Measurements from ENCODE around the gene SCAMP5. TPM values are rescaled to one million over a fixed set of nuclear protein-coding genes. Genes with fewer than 3 reads are reported as not detected.

SCAMP5 gene
- total RNA-seq, 1 experiment from 2014 or later, result 6.2 TPM

DNA sequence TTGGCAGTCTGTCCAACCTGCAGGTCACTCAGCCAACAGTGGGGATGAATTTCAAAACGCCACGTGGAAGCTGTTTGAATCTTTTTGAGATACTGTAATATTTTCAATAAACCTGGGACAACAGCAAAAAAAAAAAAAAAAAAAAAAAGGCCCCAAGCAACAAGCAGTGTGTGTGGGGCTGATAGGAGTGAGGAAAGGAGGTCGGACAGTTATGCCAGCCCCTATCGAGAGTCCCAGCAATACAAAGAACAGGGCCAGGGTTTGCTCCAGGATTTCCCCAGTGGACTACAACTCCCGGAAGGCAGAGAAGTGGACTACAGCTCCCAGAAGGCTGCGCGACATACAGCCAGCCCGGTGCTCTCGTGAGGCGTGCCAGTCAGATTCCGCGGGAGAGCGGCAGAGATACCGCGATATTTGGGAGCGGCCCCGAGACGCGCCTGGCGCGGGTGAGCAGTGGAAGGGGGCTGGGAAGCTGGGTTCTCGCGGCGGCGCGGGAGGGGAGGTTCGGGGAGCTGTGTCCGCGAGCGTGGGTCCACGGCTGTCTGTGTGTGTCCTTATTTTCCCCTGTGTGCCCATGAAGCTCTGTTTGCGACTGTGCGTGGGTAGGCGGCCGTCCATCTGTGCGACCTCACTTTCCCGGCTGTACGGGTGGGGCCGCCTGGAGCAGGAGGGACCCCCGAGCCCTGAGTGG is 28.0 kb downstream of the SCAMP5 start, which contains the start of gene PPCDC:
TSS of gene PPCDC (plus strand) at position 410 of the 691 bp plus-strand sequence. CDS start 4,729 bp downstream, outside the sequence.
- TF ChIP-seq, protein P1, sequence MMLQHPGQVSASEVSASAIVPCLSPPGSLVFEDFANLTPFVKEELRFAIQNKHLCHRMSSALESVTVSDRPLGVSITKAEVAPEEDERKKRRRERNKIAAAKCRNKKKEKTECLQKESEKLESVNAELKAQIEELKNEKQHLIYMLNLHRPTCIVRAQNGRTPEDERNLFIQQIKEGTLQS (IDR thresholded peaks at IDR 0.05), result no peak
- TF ChIP-seq ZNF274 (IDR thresholded peaks at IDR 0.05; ENCODE audit: low read depth, low read length), result no peak
- peak; percentile 28; the same call in 1 of the 2 replicates for TF ChIP-seq ZFX (IDR thresholded peaks at IDR 0.05)
- TF ChIP-seq RAD21 (IDR thresholded peaks at IDR 0.05; ENCODE audit: low read depth), result no peak
- TF ChIP-seq YY1 (IDR thresholded peaks at IDR 0.05; ENCODE audit: extremely low read depth, insufficient replicate concordance, low read depth, low read length), result peak; percentile 62
- no peak for TF ChIP-seq EZH2 (IDR thresholded peaks at IDR 0.05)
- peak; percentile 98 for TF ChIP-seq POLR2AphosphoS5 (IDR thresholded peaks at IDR 0.05; ENCODE audit: low read depth, low read length)
- TF ChIP-seq, protein P2, sequence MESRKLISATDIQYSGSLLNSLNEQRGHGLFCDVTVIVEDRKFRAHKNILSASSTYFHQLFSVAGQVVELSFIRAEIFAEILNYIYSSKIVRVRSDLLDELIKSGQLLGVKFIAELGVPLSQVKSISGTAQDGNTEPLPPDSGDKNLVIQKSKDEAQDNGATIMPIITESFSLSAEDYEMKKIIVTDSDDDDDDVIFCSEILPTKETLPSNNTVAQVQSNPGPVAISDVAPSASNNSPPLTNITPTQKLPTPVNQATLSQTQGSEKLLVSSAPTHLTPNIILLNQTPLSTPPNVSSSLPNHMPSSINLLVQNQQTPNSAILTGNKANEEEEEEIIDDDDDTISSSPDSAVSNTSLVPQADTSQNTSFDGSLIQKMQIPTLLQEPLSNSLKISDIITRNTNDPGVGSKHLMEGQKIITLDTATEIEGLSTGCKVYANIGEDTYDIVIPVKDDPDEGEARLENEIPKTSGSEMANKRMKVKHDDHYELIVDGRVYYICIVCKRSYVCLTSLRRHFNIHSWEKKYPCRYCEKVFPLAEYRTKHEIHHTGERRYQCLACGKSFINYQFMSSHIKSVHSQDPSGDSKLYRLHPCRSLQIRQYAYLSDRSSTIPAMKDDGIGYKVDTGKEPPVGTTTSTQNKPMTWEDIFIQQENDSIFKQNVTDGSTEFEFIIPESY (IDR thresholded peaks at IDR 0.05; ENCODE audit: extremely low read depth, insufficient replicate concordance, low read length), result peak; percentile 100
- TF ChIP-seq, protein P3, sequence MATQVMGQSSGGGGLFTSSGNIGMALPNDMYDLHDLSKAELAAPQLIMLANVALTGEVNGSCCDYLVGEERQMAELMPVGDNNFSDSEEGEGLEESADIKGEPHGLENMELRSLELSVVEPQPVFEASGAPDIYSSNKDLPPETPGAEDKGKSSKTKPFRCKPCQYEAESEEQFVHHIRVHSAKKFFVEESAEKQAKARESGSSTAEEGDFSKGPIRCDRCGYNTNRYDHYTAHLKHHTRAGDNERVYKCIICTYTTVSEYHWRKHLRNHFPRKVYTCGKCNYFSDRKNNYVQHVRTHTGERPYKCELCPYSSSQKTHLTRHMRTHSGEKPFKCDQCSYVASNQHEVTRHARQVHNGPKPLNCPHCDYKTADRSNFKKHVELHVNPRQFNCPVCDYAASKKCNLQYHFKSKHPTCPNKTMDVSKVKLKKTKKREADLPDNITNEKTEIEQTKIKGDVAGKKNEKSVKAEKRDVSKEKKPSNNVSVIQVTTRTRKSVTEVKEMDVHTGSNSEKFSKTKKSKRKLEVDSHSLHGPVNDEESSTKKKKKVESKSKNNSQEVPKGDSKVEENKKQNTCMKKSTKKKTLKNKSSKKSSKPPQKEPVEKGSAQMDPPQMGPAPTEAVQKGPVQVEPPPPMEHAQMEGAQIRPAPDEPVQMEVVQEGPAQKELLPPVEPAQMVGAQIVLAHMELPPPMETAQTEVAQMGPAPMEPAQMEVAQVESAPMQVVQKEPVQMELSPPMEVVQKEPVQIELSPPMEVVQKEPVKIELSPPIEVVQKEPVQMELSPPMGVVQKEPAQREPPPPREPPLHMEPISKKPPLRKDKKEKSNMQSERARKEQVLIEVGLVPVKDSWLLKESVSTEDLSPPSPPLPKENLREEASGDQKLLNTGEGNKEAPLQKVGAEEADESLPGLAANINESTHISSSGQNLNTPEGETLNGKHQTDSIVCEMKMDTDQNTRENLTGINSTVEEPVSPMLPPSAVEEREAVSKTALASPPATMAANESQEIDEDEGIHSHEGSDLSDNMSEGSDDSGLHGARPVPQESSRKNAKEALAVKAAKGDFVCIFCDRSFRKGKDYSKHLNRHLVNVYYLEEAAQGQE (IDR thresholded peaks at IDR 0.05; ENCODE audit: low read depth), result no peak
- no peak for TF ChIP-seq TCF7L2 (IDR thresholded peaks at IDR 0.05; ENCODE audit: borderline replicate concordance, extremely low read depth, insufficient read depth, insufficient read length)
- TF ChIP-seq SIN3A (IDR thresholded peaks at IDR 0.05; ENCODE audit: low read depth), result peak; percentile 92
- no peak for TF ChIP-seq SRF (IDR thresholded peaks at IDR 0.05; ENCODE audit: low read depth)
- TF ChIP-seq, protein P4, sequence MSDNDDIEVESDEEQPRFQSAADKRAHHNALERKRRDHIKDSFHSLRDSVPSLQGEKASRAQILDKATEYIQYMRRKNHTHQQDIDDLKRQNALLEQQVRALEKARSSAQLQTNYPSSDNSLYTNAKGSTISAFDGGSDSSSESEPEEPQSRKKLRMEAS (IDR thresholded peaks at IDR 0.05), result peak; percentile 81
- TF ChIP-seq CBX3 (IDR thresholded peaks at IDR 0.05; ENCODE audit: low read depth), result no peak; the same call in 1 of the 2 replicates
- peak; percentile 67 for TF ChIP-seq SP1 (IDR thresholded peaks at IDR 0.05; ENCODE audit: low read depth)
- no peak for TF ChIP-seq EGR1 (IDR thresholded peaks at IDR 0.05; ENCODE audit: low read depth)
- no peak; the same call in 1 of the 2 replicates for TF ChIP-seq ELF1 (IDR thresholded peaks at IDR 0.05; ENCODE audit: borderline replicate concordance, low read depth)
- TF ChIP-seq FOSL1 (IDR thresholded peaks at IDR 0.05; ENCODE audit: low read depth), result no peak
- peak; percentile 93 for TF ChIP-seq POLR2A (IDR thresholded peaks at IDR 0.05; ENCODE audit: borderline replicate concordance, extremely low read depth, insufficient read depth, insufficient read length)
- Histone ChIP-seq H3K4me2 (ENCODE audit: low read length) (peak within 1 kb of the TSS; percentile 90), H4K20me1 (ENCODE audit: insufficient read depth) (no peaks in the 10 kb centered on the region), H3K4me1 (ENCODE audit: control insufficient read depth in 1 of 2, insufficient read depth in 2 of 2, low read length in 2 of 2) (peaks cover 0 to 18% of the 10 kb centered on the region in 2 experiments; a peak in 2 of 4 replicates), H3K9ac (ENCODE audit: low read length) (peak within 1 kb of the TSS; percentile 100), H3K27ac (ENCODE audit: low read depth, low read length) (peak within 1 kb of the TSS; percentile 85), H3K27me3 (ENCODE audit: insufficient read depth, low read length) (no peaks in the 10 kb centered on the region), H2AFZ (ENCODE audit: low read depth, low read length, poor library complexity, severe bottlenecking) (peak within 1 kb of the TSS; percentile 32), H3K9me3 (ENCODE audit: control insufficient read depth in 1 of 2, insufficient read depth in 1 of 2, low read depth in 1 of 2, low read length in 2 of 2) (no peaks in the 10 kb centered on the region), H3K9me2 (ENCODE audit: insufficient read depth) (no peaks in the 10 kb centered on the region), H3K4me3 (replicated peaks in 1 of 2; ENCODE audit: low read depth in 1 of 2, low read length in 2 of 2) (peak within 1 kb of the TSS; percentile 70 to 99), H3K79me2 (ENCODE audit: insufficient read depth, low read length) (peaks cover 27% of the 10 kb centered on the region), H3K36me3 (ENCODE audit: control insufficient read depth in 1 of 2, insufficient read depth in 2 of 2, low read length in 2 of 2) (no peaks in the 10 kb centered on the region)
- intact Hi-C loops (cut with micrococcal nuclease), result no loop called here
- POLR2A ChIA-PET, result interaction anchor here (0.8 to 1.6 kb wide), 4 partner anchors 11 to 180 kb away, joined by 3 to 4 read pairs (median 3); no protein-coding TSS in a partner anchor
- RAD21 ChIA-PET (ENCODE audit: low non-redundant PET in 1 of 2, low total read pairs in 2 of 2, uncharacterized antibody in 2 of 2, unreplicated experiment in 2 of 2), result interaction anchor here in 1 of 2 experiments (0.7 kb wide), 1 partner anchor 255 kb away, joined by 3 read pairs; no protein-coding TSS in a partner anchor
- ATAC-seq (peak; percentile 99), DNase-seq (ENCODE audit: low read depth, low spot score) (peak; percentile 91)
- CTCF ChIA-PET, result interaction anchor here (0.8 to 1.6 kb wide), 3 partner anchors 9 to 181 kb away, joined by 3 to 5 read pairs (median 5); partner anchors contain the start of gene C15orf39
- BruUV-seq (replicated peaks), result no TSS peak
